BJ (cell line): ENCODE measurements around the gene STAB1. TPM values are rescaled to one million over a fixed set of nuclear protein-coding genes. Genes with fewer than 3 reads are reported as not detected.

Source experiments
- CTCF ChIA-PET: fragments of 350-600 bp; formaldehyde crosslinking; extraction: SDS; loops from one replicate; lab custom pipeline; 2021; ENCODE audit warnings: antibody characterized with exemption, inconsistent platforms; lab: Yijun Ruan, JAX
- POLR2A ChIA-PET: fragments of 300-600 bp; sonication (Branson Sonifier 250); formaldehyde crosslinking; extraction: SDS; loops from one replicate; lab custom pipeline; 2021; ENCODE audit warnings: antibody characterized with exemption; lab: Charles Lee
- DNase-seq: peaks from one replicate; pipeline ENCODE4 v3.0.0-alpha.2; 2011; ENCODE audit warnings: low read depth
- H3K27me3 ChIP-seq: 2 replicates; pipeline ENCODE4 v1.6.0; 2011; ENCODE audit warnings: low read length; ENCODE audit not compliant: control insufficient read depth, insufficient read depth
- H3K36me3 ChIP-seq: 2 replicates; pipeline ENCODE4 v1.5.1; 2011; ENCODE audit warnings: low read length; ENCODE audit not compliant: control insufficient read depth, insufficient read depth
- H3K4me3 ChIP-seq: 2 replicates; pipeline ENCODE4 v1.5.1; 2011; ENCODE audit warnings: low read depth, mild to moderate bottlenecking, control low read depth, low read length
- CTCF ChIP-seq: IDR thresholded peaks from 2 replicates; pipeline ENCODE4 v1.5.1; 2011; ENCODE audit warnings: low read depth, mild to moderate bottlenecking, control low read depth, inconsistent platforms, low read length, moderate library complexity; ENCODE audit not compliant: insufficient read depth
- polyA plus RNA-seq: library from polyadenylated mRNA; depleted of rRNA; stranded (reverse); fragments of >200 nt; gene quantifications from 2 replicates; pipeline ENCODE4 v1.2.3, GENCODE V29; 2011

The STAB1 gene
- polyA plus RNA-seq, 1 experiment = 0.01 TPM

- Histone ChIP-seq H3K36me3 (no peaks in the 10 kb centered on the region), H3K27me3 (peaks cover 2% of the 10 kb centered on the region), H3K4me3 (no peak overlapping the region)
- ChIA-PET CTCF (no interaction called here), POLR2A (no interaction called here)
- DNase-seq = no peak
- TF ChIP-seq CTCF = no peak
Measured at GRCh38 chr3:52506266-52506966, 11.3 kb downstream of the STAB1 start.

- Histone ChIP-seq H3K27me3 (peaks cover 2% of the 10 kb centered on the region), H3K4me3 (no peak overlapping the region), H3K36me3 (no peaks in the 10 kb centered on the region)
- ChIA-PET CTCF (no interaction called here), POLR2A (no interaction called here)
- no peak for TF ChIP-seq CTCF
- DNase-seq = no peak
Measured at GRCh38 chr3:52507359-52507758, 12.2 kb downstream of the STAB1 start.

- no peak for TF ChIP-seq CTCF
- Histone ChIP-seq H3K4me3 (no peak overlapping the region), H3K36me3 (no peaks in the 10 kb centered on the region), H3K27me3 (peaks cover 2% of the 10 kb centered on the region)
- ChIA-PET POLR2A (no interaction called here), CTCF (no interaction called here)
- no peak for DNase-seq
Measured at GRCh38 chr3:52509753-52510328, 14.7 kb downstream of the STAB1 start.

GRCh38 chr3:52511509-52511908 is 16.4 kb downstream of the STAB1 start:
- ChIA-PET POLR2A (no interaction called here), CTCF (interaction anchor here (0.7 kb wide), 1 partner anchor 15 kb away, joined by 4 read pairs; no protein-coding TSS in a partner anchor)
- peaks cover 4% of the 10 kb centered on the region for H3K27me3 ChIP-seq
- no peak for DNase-seq
- no peak for TF ChIP-seq CTCF
- H3K4me3 ChIP-seq = no peak overlapping the region
- H3K36me3 ChIP-seq = no peaks in the 10 kb centered on the region

GRCh38 chr3:52512105-52512504 is 17.0 kb downstream of the STAB1 start:
- CTCF ChIA-PET = interaction anchor here (0.7 kb wide), 1 partner anchor 16 kb away, joined by 4 read pairs; no protein-coding TSS in a partner anchor
- Histone ChIP-seq H3K27me3 (peaks cover 4% of the 10 kb centered on the region), H3K4me3 (no peak overlapping the region), H3K36me3 (no peaks in the 10 kb centered on the region)
- TF ChIP-seq CTCF = no peak
- DNase-seq = no peak
- POLR2A ChIA-PET = no interaction called here
